NCI-H1092 treated with DMSO at 0.1 percent for 48 hours (cell line): ENCODE measurements around the gene IL10.
"Not testable (repeated sequence)": the region's sequence is repeated elsewhere in the genome, so short reads cannot be mapped to it uniquely, and the experiment has no call there.

Experiments used
- DNase-seq: peaks from one replicate; lab custom pipeline; 2025; lab: John Stamatoyannopoulos, UW

The IL10 gene

DNA sequence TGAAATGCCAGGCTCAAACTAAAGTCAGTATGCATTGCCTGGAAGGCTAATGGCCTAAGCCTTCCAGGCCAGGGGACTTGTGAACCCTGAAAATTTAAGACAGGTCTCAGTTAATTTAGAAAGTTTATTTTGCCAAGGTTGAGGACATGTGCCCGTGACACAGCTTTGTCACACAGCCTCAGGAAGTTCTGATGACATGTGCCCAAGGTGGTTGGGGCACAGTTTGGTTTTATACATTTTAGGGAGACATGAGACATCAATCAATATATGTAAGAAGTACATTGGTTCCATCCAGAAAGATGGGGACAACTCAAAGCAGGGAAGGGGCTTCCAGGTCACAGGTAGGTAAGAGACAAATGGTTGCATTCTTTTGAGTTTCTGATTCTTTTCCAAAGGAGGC, 6.5 kb downstream of the IL10 start:
- DNase-seq = not testable (repeated sequence)

DNA sequence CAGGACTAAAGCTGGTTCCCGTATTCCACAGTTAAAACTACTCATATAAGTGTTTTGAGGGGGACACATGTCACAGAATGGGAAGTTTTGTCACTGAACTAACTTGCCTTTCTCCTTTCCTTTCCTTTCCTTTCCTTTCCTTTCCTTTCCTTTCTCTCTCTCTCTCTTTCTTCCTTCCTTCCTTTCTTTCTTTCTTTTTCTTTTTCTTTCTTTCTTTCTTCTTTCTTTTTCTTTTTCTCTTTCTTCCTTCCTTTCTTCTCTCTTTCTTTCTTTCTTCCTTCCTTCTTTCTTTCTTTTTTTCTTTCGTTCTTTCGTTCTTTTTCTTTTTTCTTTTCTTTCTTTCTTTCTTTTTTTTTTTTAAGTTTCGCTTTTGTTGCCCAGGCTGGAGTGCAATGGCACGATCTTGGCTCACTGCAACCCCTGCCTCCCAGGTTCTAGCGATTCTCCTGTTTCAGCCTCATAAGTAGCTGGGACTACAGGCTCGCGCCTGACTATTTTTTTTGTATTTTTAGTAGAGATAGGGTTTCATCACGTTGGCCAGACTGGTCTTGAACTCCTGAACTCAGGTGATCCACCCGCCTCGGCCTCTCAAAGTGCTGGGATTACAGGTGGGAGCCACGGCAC, 9.4 kb downstream of the IL10 start:
- not testable (repeated sequence) for DNase-seq

DNA sequence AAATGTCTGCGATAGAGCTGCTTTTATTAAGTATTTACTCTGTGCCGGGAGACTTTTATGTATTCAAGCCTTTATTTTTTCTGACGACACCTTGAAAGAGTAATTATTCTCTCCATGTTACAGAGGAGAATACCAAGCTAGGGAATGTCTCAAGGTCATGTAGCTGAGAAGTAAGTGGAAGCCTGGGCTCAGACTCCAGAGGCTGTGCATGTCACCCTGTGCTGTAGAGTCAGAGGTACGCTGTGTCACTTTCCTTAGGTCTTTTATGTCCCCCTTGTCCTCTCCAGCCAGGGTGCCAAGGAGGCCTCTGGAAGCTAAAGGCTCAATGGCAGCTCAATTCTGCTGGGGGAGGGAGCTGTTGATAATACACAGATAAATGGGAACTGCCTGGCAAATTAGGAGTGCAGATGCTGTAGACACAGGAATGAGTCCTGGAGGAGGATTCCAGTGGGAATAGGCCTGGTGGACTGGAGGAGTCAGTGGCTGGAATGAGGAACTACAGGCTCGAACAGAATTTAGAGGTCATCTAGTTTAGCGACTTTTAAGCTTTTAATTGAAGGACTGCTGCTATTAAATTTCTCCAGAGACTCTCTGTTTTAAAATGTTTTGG, 11.0 kb downstream of the IL10 start:
- no peak for DNase-seq

DNA sequence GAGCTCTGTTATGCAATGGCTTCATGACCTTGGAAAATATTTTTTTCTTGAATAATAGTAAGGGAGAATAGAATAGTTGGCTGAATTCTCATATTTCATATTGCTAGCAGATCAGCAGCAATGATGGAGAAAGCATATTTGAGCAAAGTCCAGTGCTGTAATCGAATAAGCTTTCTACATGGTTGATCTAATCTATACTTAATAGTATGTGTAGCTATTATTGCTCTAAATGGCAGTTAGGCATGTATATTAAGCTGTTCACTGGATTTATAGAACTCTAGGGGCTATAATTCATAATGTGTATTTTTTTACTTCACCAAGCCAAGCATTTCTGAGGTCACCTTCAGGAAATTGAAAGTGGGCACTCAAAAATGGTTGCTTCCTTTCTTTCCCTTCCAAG, 11.7 kb downstream of the IL10 start:
- no peak for DNase-seq

DNA sequence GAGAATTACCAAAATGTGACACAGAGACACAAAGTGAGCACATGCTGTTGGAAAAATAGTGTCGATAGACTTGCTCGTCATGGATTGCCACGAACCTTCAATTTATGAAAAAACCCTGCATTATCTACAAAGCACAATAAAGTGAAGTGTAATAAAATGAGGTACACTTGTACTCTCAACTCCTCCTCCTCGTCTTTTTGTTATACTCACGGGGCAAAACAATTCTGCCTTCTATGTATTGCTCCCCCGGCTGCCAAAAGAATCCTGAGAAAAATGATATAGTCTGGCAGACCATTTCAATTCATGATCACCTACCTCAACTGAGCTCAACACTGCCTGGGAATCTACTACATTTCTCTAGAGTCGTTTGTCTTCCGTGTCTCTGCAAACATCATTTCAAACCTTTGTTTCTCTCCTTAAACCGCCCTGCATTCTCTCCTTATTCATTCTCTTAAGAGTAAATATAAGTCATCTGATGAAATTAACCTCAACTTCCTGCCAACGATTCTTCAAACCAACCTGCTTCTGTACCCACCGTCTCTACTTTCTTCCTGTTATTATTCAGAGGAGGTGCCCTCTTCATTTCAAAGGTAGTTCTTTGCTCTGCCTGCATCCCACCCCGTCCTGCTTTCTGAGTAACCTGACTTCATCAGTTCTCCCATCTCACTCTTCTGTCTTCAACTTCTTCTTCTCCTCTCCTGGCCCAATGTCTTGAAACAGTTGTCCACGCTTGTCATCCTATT, 14.6 kb downstream of the IL10 start:
- DNase-seq = no peak

DNA sequence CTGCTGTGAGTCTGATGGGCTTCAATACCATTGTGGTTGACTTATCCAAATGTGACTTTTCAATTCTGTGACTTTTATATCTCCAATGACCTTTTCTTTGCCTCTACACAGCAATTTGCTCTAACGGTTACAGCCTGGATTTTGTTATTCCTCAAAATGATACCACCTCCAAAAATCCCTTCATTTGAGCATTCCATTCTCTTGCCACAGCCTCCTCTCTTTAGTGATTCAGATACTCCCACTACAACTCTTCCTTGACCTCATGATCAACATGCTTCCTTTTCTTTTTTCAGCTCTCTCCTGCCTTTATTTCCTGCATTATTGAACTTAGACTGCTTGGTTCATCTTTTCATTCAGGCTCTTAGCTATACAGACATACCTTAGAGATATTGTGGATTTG, 18.3 kb downstream of the IL10 start:
- no peak for DNase-seq

DNA sequence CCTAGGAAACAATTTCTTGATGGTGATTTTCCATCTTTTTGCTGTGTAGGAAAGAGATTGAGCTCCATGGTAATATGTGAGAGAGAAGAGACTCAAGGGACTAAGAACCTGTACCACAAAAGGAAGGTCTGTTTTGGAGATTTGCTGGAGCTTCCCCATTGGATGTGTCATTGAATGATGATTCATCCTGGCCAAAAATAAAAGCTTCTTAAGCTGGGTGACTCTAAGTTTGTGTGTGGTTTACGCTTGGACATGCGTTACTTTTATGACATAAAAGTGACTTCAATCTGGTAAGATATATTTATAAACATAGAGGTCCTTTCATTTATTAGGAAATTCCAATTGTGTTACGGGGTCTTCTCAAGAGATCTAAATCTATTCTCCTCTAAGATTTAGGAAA, 19.2 kb downstream of the IL10 start:
- DNase-seq = no peak

DNA sequence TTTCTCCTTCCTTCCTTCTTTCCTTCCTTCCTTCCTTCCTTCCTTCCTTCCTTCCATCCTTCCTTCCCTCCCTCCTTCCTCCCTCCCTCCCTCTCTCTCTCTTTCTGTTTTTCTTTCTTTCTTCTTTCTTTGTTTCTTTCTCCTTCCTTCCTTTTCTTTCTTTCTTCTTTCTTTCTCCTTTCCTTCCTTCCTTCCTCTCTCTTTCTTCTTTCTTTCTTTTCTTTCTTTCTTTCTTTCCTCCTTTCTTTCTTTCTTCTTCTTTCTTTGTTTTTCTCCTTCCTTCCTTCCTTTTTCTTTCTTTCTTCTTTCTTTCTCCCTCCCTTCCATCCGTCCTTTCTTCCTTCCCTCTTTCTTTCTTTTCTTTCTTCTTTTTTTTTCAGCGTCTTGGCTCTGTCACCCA, 19.8 kb downstream of the IL10 start:
- no peak for DNase-seq

DNA sequence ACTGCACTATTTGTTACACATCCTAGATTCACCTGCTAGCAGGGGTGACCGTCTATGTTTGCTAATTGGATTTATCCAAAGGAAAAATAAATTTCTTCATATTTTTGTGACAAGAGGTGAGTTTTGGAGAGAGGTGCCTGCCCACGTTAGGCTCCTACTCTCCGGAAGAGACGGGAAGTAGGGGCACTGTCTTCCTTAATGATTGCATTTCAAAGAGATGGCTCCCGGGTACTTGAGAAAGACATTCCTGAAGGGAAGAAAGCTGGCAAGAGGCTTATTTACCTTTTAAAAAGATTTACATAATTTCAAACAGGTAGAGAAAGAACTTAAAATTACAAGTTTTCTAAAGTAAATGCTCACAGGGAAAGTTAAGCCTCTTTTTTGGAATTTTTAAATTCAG, 20.4 kb downstream of the IL10 start:
- no peak for DNase-seq

DNA sequence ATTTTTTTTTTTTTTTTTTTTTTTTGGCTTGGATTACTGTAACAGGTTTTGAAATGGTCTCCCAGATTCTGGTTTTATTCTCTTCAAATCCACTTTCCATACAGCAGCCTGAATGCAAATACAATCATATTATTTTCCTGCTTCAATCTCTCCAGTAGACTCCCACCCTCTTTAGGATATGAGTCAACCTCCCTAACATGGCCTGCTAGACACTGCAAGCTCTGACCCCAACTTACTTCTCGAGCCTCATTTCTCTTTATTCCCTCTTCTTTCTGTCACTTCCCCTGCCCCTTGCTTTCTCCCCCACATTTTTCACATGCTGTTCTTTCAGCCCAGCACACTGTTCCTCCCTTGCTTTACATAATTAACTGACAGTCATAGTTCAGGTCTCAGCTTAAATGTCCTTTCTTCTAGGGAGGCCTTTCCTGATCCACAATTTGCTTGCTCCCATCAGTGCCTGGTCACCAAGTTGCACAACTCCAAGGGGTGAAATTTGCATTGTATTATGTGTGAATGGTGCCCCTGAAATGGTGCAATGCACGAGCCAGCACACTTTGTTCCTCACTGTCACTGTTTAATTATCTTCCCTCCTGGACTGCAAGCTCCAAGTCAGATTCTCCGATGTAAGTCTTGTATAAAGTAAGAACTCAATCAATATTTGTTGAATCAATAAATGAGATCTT, 23.8 kb downstream of the IL10 start:
- DNase-seq = no peak

DNA sequence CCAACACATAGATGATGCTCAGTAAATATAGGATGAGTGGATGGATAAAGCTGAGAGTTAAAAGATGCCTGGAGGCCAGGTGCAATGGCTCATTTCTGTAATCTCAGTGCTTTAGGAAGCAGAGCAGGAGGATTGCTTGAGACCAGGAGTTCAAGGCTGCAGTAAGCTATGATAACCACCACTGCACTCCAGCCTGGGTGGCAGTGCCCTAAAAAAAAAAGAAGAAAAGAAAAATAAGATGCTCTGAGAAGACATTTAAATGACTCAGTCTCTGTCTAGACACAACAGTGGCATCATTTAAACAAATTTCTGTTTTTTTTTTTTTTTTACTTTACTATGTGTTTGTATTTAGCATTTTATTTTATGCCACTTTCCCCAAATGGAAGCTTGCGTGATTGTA, 27.0 kb downstream of the IL10 start:
- DNase-seq = no peak

DNA sequence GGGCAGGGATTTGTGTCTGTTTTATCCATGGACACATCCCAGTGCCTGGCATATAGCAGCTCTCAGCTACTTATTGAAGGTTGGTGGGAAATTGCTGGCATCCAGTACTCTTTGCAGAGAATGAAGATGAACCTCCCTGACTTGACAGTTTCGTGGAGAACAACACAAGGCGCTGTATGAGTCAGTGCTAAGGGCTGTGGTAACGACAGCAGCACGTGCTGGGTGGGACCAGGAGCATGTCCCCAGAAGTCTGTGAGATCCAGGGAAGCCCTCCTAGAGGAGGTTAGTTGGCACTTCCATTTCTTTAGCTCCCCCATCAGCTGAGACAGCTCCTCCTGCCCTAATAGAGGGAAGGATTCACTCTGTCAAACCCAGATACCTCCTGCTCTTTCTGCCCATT, 27.6 kb downstream of the IL10 start:
- no peak for DNase-seq

DNA sequence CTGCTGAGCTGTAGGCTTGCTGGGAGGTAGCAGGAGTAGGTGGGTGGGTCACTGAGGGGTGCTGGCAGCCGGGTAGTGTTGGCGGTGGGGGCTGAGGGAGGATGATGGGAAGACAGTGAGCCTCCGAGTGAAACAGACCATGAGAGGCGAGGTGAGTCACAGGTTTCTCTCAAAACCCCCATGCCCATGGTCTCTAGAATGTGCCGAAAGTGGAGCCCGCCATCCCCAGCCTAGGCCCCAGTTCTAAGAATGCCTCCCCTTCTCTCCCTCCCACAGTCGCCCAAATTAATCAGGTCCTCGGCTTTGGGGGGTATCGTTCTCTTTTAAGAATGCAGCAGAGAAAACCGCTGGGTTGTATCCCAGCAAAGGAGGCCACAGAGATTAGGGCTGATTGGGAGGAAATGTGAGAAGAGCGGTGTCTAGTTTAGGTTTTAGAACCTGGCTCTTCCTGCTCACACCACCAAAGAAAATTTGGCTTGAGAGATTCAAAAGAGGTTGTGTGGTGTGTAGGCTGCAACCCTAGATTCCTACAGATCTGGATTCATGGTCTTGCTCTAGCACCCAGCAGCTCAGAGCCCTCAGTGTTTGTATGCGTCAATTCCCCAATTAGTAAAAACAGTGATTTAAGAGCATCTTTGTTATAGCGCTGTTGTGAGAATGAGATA, 29.4 kb downstream of the IL10 start:
- no peak for DNase-seq

DNA sequence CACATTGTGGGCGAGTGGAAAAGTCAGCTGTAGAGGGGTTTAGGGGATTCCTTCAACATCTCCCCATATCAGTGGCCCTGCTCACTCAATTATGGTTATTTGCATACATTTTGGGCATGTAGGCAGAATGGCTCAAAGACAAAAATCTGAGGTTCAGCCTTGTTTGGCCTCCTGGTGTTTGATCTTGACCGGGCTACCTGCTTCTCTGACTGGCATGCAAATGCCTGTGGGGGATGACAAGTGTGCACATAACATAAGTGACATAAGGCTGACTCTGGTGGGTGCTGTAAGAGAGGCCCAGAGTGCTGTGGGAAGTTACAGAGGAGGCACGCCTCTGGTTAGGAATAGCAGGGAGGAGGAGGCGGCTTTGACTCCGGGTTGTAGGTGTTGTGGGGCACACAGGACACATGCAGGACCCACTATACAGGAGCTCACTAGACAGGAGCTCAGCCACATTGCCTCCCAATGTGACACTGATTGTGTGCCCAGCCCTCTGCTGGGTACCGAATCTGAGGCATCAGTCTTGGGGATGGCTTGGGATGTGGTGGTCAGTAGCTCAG, 31.1 kb downstream of the IL10 start:
- DNase-seq = no peak

DNA sequence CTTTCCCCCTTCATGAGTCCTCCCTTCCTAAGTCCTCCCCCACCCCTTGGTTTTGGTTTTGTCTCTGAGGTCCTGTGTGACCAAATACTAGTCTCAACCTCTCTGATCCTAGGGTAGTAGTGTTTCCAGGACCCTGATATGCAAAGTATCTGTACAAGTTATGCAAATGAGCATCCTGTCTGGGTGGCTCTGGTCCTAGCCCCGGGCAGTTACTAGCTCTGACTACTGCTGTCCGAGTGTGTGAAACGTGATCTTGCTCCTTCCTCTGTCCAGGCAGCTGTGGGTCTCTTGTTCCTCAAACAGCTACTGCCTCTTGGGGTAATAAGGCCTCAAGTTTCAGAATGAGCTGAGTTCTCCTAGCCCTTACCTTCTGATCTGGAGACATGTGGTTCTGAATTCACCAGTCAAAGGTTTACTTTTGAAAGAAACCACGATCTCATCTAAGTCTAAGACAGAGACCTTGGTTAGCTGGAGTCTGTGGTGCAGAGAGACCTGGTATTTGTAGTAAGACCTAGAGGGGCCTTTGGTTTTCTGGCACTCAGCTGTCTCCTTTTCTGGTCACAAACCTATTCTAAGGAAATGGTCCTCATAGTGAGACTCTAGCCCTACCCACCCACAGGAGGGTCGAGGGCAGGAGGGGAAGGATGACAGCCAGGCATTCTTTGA, 32.8 kb downstream of the IL10 start:
- no peak for DNase-seq

DNA sequence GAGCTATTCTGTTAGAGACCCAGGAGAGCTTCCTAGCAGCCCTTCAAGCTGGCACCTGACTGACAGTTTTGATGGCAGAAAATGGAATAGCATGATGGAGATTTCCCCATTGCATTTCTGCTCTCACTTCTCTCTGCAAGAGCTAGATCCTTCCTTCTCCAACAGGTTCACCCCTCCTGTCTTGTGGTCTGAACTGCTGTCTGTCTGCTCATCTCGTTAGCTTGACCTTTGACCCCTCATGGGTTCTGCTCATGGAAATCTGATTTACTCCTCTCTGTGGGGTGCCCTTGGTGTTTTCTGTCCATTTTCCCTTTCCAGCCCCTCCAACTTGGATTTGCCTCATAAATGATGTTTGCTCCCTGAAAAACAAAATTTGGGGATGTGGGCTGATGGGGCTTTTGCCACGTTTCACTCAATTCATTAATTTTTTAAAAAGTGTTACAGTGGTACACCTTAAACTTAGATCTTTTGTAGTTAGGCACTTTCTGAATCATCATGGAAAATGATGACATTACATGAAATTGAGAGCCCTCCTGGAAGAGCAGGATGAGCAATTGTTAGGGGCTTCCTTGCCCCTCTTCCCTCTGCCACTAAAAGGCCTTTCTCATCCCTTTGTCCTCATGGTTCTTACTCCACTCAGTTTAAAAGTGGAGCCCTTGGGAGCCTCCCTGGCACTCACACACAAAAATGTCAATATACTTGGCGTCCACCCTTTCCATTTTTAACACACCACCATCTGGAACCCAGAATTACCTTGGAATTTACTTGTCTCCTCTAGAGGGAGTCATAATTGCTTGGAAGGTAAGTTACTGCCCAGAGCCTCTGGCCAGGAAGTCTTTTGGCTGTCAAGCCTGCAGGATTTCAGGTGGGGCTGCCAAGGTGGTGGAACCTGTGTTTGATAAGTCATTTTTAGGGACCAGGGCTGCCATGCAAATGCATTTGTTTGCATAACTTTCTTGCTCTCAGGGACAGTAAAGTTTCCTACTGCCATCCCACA, 33.6 kb downstream of the IL10 start:
- peak; percentile 17 for DNase-seq

DNA sequence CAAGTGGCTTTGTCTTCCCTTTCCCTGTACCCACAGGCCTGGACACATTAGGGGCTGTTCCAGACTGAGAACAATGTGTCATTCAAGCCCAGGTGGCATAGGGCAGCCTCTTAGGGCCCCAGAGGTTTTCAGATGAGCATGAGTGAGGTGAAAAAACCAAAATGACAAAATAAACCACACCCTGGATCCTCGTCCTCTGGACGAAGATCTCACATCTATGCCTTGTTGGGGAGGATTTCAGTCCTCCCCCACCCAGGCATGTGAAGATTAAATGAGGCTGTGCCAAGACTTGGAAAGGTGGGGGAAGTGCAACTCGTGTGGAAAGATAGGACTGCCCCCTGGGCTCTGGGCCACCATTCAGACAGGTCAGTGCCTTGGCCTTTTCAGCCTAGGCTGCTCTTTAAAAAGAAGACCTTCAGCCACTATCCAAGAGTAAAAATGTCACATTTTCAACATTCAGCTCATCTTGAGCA, 34.5 kb downstream of the IL10 start:
- DNase-seq = no peak

DNA sequence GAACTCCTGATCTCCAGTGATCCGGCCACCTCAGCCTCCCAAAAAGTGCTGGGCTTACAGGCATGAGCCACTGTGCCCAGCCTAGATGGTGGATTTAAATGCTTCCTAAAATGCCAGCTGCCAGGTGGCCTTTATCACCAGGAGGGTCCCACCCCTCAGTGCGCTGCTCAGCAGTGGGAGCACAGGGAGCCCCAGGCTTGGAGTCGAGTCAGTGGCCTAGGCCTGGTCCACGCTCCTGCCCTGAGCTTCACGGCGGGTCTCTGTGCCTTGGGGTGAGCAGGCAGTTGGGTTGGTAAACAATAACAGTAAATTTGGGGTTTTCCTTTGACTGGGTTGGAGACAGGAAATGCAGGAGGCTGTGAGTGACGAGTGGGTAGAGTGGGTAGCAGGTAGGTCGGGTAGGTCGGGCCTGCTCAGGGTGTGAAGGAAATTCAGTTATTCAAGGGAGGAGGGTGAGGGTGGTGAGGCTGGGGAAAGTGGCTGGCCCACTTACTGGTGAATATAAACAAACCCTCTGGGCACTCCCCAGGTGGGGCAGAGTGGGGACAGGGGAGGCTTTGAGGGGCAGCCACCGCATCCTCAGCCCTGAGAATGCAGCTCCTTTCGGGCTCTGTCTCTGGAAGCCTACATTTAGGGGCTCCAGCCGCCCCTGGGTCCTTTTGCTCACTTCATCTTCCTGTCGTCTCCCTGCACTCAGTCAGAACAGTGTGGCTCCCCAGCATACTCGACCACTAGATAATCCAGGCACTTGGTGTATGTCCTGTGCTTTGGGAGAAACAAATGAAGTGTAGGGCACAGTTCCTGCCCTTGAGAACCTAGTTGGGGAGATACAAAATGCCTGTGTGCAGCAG, 35.2 kb downstream of the IL10 start:
- no peak for DNase-seq

DNA sequence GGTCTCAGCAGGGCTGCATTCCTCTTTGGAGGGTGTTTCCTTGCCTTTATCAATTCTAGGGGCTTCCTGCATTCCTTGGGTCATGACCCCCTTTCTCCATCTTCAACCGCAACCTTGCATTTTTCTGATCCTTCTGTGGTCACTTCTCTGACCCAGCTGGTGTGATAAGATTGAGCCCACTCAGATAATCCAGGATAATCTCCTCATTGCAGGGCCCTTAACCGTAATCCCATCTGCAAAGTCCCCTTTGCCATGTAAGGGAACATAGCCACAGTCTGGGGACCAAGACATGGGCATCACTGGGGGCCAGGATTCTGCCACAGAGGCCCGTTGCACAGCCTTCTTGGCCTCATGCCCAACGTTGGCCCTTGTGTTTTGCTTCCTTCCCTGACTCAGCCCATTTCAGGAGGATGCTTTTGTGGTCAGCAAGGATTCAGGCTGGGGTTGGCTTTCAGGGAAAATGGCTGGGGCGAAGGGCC, 36.7 kb downstream of the IL10 start:
- no peak for DNase-seq
